HepG2 (cell line): ENCODE results near the gene GNAL. TPM values are rescaled to one million over a fixed set of nuclear protein-coding genes. Genes with fewer than 3 reads are reported as not detected.

Source experiments
- MAF1 ChIP-seq: sonication (generic); formaldehyde crosslinking; IDR thresholded peaks from 2 replicates; pipeline ENCODE4 v1.5.0; 2020; ENCODE audit warnings: missing genetic modification reagents, borderline replicate concordance
- ZFYVE20 ChIP-seq: sonication (generic); formaldehyde crosslinking; IDR thresholded peaks from 2 replicates; pipeline ENCODE4 v1.8.0; 2023; ENCODE audit warnings: low read depth, mild to moderate bottlenecking, moderate library complexity, missing genetic modification reagents, borderline replicate concordance
- ZNF329 ChIP-seq: sonication (generic); formaldehyde crosslinking; IDR thresholded peaks from 2 replicates; pipeline ENCODE4 v1.9.0; 2021; ENCODE audit warnings: low read depth, mild to moderate bottlenecking, missing genetic modification reagents
- polyA plus RNA-seq, 8 experiments: library from polyadenylated mRNA; depleted of rRNA in 3 of 8; stranded (reverse) in 7 of 8; unstranded in 1 of 8; fragments of >200 nt; fragmentation: Illumina TruSeq in 4 of 8; extraction: Trizol in 4 of 8; gene quantifications; 2 replicates each; pipeline versions ENCODE4 v1.2.1 to v1.2.3, GENCODE V29; 2011 to 2016; ENCODE audit warnings: low read depth in 4 of 8, missing spikeins in 1 of 8, mixed read lengths in 1 of 8; ENCODE audit not compliant: insufficient read depth in 1 of 8
- total RNA-seq, 5 experiments: library from RNA; depleted of rRNA; stranded (reverse); fragments of >200 nt; fragmentation: Illumina TruSeq; extraction: Trizol; gene quantifications; 2 replicates each; pipeline ENCODE4 v1.2.3, GENCODE V29; 2016; ENCODE audit warnings: low read depth in 1 of 5
- TF ChIP-seq, protein P1 (sequence below): sonication (generic); formaldehyde crosslinking; IDR thresholded peaks from 2 replicates; pipeline ENCODE4 v1.4.0; 2020; ENCODE audit warnings: mild to moderate bottlenecking, missing genetic modification reagents
- TF ChIP-seq, protein P2 (sequence below), 2 experiments: sonication (generic) in 1 of 2; formaldehyde crosslinking in 1 of 2; IDR thresholded peaks; 2 replicates each; pipeline versions ENCODE4 v1.4.0 to v1.6.1; 2018 to 2020; ENCODE audit warnings: missing genetic modification reagents in 2 of 2, borderline replicate concordance in 1 of 2, low read depth in 1 of 2, mild to moderate bottlenecking in 1 of 2, missing biosample characterization in 1 of 2
- TF ChIP-seq, protein P3 (sequence below): sonication (generic); formaldehyde crosslinking; IDR thresholded peaks from 2 replicates; pipeline ENCODE4 v1.5.0; 2020; ENCODE audit warnings: missing genetic modification reagents, mild to moderate bottlenecking, borderline replicate concordance

The GNAL gene
- total and polyA plus RNA-seq, 2 of the 13 experiments (the other 11 are each of a cell fraction or from before 2014, with no cell fraction given), result 0.87 to 1.4 TPM

DNA sequence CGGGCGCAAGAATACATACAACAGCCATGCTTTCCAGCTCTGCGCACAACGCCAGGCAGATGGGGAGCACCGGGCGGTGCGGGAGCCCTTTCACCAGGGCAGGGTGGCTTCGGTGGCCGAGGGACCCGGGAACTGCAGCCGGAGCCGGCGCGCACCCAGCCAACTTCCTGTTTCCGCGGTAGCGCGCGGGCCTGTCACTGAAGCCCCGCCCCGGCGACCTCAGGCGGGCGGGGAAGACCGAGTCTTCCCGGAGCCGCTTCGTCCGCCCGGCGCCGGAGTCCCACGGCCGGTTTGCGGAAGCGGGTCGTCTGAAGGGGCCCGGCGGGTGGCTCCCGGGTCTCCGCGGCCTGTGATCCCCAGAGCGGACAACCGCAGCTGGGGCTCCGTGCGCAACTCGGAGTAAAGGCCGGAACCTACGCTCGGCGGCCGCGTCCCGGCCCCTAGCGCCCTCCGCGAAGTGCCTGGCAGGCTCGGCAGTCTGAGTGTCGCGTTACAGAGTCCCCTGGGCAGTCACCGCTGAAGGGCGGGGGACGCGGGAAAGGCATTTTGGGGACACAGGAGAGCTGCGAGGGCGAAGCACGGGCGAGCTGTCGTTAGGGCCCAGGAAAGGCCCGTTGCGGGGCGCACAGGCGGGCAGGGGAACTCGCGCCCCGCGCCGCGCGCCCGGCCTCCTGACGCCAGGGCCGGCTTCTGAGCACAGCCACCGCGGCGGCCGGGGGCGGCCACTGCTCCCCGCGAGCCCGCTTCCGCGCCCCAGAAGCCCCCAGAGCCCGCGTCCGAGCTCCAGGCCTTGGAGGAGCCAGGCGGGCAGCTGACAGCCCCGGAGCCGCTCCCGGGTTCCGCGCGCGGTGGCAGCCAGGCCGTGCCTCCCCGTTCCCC is 219.4 kb downstream of the GNAL start, which contains the start of gene MPPE1 (continued):
- TF ChIP-seq, protein P1, sequence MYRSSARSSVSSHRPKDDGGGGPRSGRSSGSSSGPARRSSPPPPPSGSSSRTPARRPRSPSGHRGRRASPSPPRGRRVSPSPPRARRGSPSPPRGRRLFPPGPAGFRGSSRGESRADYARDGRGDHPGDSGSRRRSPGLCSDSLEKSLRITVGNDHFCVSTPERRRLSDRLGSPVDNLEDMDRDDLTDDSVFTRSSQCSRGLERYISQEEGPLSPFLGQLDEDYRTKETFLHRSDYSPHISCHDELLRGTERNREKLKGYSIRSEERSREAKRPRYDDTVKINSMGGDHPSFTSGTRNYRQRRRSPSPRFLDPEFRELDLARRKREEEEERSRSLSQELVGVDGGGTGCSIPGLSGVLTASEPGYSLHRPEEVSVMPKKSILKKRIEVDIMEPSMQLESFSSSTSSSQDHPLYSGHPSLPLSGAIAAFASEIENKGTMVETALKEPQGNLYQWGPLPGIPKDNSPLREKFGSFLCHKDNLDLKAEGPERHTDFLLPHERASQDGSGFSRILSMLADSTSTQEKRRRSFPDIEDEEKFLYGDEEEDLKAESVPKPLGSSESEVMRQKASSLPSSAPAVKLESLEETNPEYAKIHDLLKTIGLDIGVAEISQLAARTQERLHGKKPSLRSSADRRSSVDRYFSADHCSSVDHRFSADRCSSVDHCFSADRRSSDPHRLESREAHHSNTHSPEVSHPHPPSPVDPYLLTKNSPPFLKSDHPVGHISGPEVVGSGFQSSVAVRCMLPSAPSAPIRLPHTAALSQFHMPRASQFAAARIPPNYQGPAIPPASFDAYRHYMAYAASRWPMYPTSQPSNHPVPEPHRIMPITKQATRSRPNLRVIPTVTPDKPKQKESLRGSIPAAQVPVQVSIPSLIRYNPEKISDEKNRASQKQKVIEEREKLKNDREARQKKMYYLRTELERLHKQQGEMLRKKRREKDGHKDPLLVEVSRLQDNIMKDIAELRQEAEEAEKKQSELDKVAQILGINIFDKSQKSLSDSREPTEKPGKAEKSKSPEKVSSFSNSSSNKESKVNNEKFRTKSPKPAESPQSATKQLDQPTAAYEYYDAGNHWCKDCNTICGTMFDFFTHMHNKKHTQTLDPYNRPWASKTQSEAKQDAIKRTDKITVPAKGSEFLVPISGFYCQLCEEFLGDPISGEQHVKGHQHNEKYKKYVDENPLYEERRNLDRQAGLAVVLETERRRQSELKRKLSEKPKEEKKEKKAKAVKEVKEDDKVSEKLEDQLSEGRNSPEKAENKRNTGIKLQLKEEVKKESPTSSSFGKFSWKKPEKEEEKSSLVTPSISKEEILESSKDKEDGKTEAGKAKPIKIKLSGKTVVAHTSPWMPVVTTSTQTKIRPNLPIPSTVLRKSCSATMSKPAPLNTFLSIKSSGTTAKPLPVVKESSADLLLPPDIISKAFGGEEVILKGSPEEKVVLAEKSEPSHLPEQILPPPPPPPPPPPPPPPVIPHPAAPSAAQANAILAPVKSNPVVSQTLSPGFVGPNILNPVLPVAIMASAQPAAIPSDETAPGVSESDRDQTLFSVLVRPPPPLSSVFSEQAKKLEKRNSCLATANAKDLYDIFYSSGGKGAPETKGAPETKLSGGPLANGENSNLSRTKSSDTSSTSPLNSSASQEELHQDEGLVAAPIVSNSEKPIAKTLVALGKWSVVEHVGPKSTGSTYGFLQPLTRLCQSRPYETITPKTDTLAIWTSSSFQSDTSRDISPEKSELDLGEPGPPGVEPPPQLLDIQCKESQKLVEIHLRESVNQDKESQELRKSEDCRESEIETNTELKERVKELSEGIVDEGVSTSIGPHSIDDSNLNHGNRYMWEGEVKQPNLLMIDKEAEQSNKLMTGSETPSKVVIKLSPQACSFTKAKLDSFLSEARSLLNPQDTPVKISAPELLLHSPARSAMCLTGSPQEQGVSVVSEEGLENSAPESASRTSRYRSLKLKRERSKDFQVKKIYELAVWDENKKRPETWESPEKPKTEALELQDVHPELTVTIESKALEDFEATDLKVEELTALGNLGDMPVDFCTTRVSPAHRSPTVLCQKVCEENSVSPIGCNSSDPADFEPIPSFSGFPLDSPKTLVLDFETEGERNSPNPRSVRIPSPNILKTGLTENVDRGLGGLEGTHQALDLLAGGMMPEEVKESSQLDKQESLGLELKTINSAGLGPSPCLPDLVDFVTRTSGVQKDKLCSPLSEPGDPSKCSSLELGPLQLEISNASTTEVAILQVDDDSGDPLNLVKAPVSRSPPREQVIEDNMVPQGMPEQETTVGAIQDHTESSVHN (CRISPR knock-in tag), result no peak
- TF ChIP-seq ZFYVE20 (CRISPR knock-in tag) (0 out of 2 replicates have a peak, but pooled peaks have one; percentile 56), ZNF329 (CRISPR knock-in tag) (no peak), MAF1 (CRISPR knock-in tag) (0 out of 2 replicates have a peak, but pooled peaks have one; percentile 76)
- TF ChIP-seq, protein P2, sequence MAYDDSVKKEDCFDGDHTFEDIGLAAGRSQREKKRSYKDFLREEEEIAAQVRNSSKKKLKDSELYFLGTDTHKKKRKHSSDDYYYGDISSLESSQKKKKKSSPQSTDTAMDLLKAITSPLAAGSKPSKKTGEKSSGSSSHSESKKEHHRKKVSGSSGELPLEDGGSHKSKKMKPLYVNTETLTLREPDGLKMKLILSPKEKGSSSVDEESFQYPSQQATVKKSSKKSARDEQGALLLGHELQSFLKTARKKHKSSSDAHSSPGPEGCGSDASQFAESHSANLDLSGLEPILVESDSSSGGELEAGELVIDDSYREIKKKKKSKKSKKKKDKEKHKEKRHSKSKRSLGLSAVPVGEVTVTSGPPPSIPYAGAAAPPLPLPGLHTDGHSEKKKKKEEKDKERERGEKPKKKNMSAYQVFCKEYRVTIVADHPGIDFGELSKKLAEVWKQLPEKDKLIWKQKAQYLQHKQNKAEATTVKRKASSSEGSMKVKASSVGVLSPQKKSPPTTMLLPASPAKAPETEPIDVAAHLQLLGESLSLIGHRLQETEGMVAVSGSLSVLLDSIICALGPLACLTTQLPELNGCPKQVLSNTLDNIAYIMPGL (CRISPR knock-in tag; IDR thresholded peaks at IDR 0.05; ENCODE audit: borderline replicate concordance in 1 of 2, low read depth in 1 of 2), result peak; percentile 52 to 85; a peak in 2 of 4 replicates
- TF ChIP-seq, protein P3, sequence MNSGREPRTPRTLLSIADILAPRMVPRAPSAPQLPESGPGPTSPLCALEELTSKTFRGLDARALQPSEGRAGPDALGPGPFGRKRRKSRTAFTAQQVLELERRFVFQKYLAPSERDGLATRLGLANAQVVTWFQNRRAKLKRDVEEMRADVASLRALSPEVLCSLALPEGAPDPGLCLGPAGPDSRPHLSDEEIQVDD, result no peak
